RKO (cell line): ENCODE data around the gene STK11IP.
A peak's percentile ranks its signal among the peaks of the same experiment; 100 is the strongest.

Experiments
- DNase-seq: peaks from one replicate; pipeline ENCODE4 v3.0.0-alpha.2; 2016; ENCODE audit warnings: low spot score

STK11IP gene

GRCh38 chr2:219634171-219634940 is 36.7 kb downstream of the STK11IP start:
- DNase-seq, result no peak

GRCh38 chr2:219634951-219635751 is 37.5 kb downstream of the STK11IP start:
- no peak for DNase-seq

GRCh38 chr2:219636144-219636915 is 38.7 kb downstream of the STK11IP start:
- DNase-seq, result no peak

- no peak for DNase-seq
Measured at GRCh38 chr2:219636941-219637841, 39.5 kb downstream of the STK11IP start.

GRCh38 chr2:219637842-219638185 is 40.2 kb downstream of the STK11IP start:
- DNase-seq, result no peak

GRCh38 chr2:219638217-219638947 is 40.7 kb downstream of the STK11IP start:
- no peak for DNase-seq

- DNase-seq, result no peak
Measured at GRCh38 chr2:219638948-219639755, 41.5 kb downstream of the STK11IP start.

- DNase-seq, result no peak
Measured at GRCh38 chr2:219641390-219642068, 43.9 kb downstream of the STK11IP start.

- DNase-seq, result no peak
Measured at GRCh38 chr2:219642069-219642454, 44.4 kb downstream of the STK11IP start.

GRCh38 chr2:219642465-219643083 is 44.9 kb downstream of the STK11IP start:
- DNase-seq, result peak; percentile 86

GRCh38 chr2:219643084-219643473 is 45.4 kb downstream of the STK11IP start:
- no peak for DNase-seq

GRCh38 chr2:219643788-219644398 is 46.2 kb downstream of the STK11IP start:
- DNase-seq, result no peak

- no peak for DNase-seq
Measured at GRCh38 chr2:219644801-219645480, 47.3 kb downstream of the STK11IP start.

- peak; percentile 34 for DNase-seq
Measured at GRCh38 chr2:219645631-219646527, 48.2 kb downstream of the STK11IP start.

GRCh38 chr2:219648176-219648575 is 50.5 kb downstream of the STK11IP start:
- no peak for DNase-seq

GRCh38 chr2:219648963-219649362 is 51.3 kb downstream of the STK11IP start:
- no peak for DNase-seq
